CD4-positive, CD25-positive, alpha-beta regulatory T cell (primary cell): ENCODE measurements around the gene GAP43. TPM values are rescaled to one million over a fixed set of nuclear protein-coding genes. Genes with fewer than 3 reads are reported as not detected.
"Not testable (repeated sequence)": the region's sequence is repeated elsewhere in the genome, so short reads cannot be mapped to it uniquely, and the experiment has no call there.

ENCODE experiments used
- ATAC-seq, 2 donors: fragments of 150-1000 bp; cut with Tn5 transposase; one replicate each; pipeline ENCODE4 v1.10.0; 2021; ENCODE audit warnings: low read depth in 2 of 2, moderate number of reproducible peaks in 2 of 2, moderate library complexity in 1 of 2
- DNase-seq, 3 donors: peaks; one replicate each; pipeline versions ENCODE4 v3.0.0 to v3.0.0-alpha.2; 2012 to 2022; ENCODE audit warnings: mixed read lengths in 1 of 3
- H3K27ac ChIP-seq: one replicate; pipeline ENCODE4 v1.7.0; 2013; ENCODE audit warnings: mild to moderate bottlenecking, low read length; ENCODE audit not compliant: insufficient read depth, poor library complexity, severe bottlenecking
- H3K27me3 ChIP-seq: one replicate; pipeline ENCODE4 v1.7.0; 2013; ENCODE audit warnings: low read length; ENCODE audit not compliant: control insufficient read depth, insufficient read depth
- H3K36me3 ChIP-seq: one replicate; pipeline ENCODE4 v1.7.0; 2013; ENCODE audit warnings: mild to moderate bottlenecking, low read length, moderate library complexity; ENCODE audit not compliant: control insufficient read depth, insufficient read depth
- H3K4me1 ChIP-seq: 2 replicates; pipeline ENCODE4 v1.7.0; 2013; ENCODE audit warnings: mild to moderate bottlenecking, low read length; ENCODE audit not compliant: insufficient read depth, control insufficient read depth, poor library complexity, severe bottlenecking
- H3K4me3 ChIP-seq: one replicate; pipeline ENCODE4 v1.7.0; 2013; ENCODE audit warnings: low read depth, mild to moderate bottlenecking, low read length, moderate library complexity
- H3K9me3 ChIP-seq, 2 experiments: 1 replicate in 1 of 2; 2 replicates in 1 of 2; pipeline ENCODE4 v1.7.0; 2013; ENCODE audit warnings: low read length in 2 of 2, mild to moderate bottlenecking in 1 of 2, moderate library complexity in 1 of 2; ENCODE audit not compliant: control insufficient read depth in 2 of 2
- H3K27ac Mint-ChIP-seq, 3 donors: one replicate each; pipeline ENCODE4 v1.8.0; 2020 to 2022; ENCODE audit warnings: mild to moderate bottlenecking in 3 of 3, mixed read lengths in 3 of 3, moderate library complexity in 2 of 3
- H3K27me3 Mint-ChIP-seq: one replicate; pipeline ENCODE4 v1.8.0; 2022; ENCODE audit warnings: mild to moderate bottlenecking, mixed read lengths
- H3K36me3 Mint-ChIP-seq: one replicate; pipeline ENCODE4 v1.8.0; 2020; ENCODE audit warnings: mixed read lengths
- H3K4me1 Mint-ChIP-seq, 4 donors: one replicate each; pipeline ENCODE4 v1.8.0; 2020 to 2022; ENCODE audit warnings: mixed read lengths in 4 of 4, mild to moderate bottlenecking in 1 of 4
- H3K4me3 Mint-ChIP-seq, 4 donors: one replicate each; pipeline ENCODE4 v1.8.0; 2020 to 2022; ENCODE audit warnings: mild to moderate bottlenecking in 4 of 4, mixed read lengths in 4 of 4, moderate library complexity in 3 of 4
- H3K9me3 Mint-ChIP-seq, 7 donors: one replicate each; pipeline ENCODE4 v1.8.0; 2020 to 2022; ENCODE audit warnings: mixed read lengths in 7 of 7, mild to moderate bottlenecking in 3 of 7, moderate library complexity in 2 of 7
- polyA plus RNA-seq, 4 donors: library from polyadenylated mRNA; unstranded; fragments of 300-500 nt; fragmentation: Illumina TruSeq; gene quantifications; one replicate each; pipeline ENCODE4 v1.2.3, GENCODE V29; 2021
- total RNA-seq: library from RNA; stranded (reverse); gene quantifications from one replicate; pipeline ENCODE4 v1.2.3, GENCODE V29; 2022

The GAP43 gene
- total and polyA plus RNA-seq, 5 donors from 2014 or later, result not detected

DNA sequence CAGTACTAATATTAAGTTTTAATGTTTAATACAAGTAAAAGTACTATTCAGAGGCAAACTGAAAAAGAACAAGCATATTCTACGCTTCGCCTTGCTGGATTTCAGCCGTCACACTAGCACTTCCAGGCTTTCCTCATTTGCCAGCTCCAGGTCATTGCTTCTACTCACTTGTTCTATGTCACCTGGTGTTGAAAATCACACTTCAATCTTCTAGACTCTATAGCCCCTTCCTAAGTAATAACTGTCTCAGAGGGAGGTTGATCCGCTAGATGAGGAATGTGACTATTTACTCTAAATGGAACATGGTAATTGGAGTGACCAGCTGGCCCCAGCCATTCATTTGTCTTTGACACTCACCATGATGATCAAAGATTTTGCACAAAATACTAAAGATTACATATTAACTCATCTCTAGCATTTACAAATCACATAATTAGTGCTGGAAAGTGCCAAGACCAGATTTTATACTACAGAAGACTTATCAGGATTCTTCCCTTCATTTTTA is 92.0 kb downstream of the GAP43 start:
- Histone ChIP-seq H3K27me3 (peaks cover 8% of the 10 kb centered on the region), H3K4me1 (no peaks in the 10 kb centered on the region), H3K36me3 (no peaks in the 10 kb centered on the region), H3K4me3 (no peak overlapping the region), H3K27ac (no peak overlapping the region), H3K9me3 (no peaks in the 10 kb centered on the region)
- DNase-seq (no peak), ATAC-seq (no peak)
- H3K4me1 Mint-ChIP-seq, result no peaks in the 10 kb centered on the region
- H3K27me3 Mint-ChIP-seq, result peaks cover 34% of the 10 kb centered on the region
- H3K4me3 Mint-ChIP-seq, result no peak overlapping the region
- H3K27ac Mint-ChIP-seq, result no peak overlapping the region
- no peaks in the 10 kb centered on the region for H3K9me3 Mint-ChIP-seq
- no peaks in the 10 kb centered on the region for H3K36me3 Mint-ChIP-seq

- H3K9me3 Mint-ChIP-seq, result peaks cover 0 to 1% (median 0%) of the 10 kb centered on the region in 7 donors
- ATAC-seq (no peak), DNase-seq (no peak)
- Histone ChIP-seq H3K9me3 (no peaks in the 10 kb centered on the region), H3K4me3 (no peak overlapping the region), H3K36me3 (no peaks in the 10 kb centered on the region), H3K4me1 (no peaks in the 10 kb centered on the region), H3K27me3 (peaks cover 10% of the 10 kb centered on the region), H3K27ac (no peak overlapping the region)
- no peak overlapping the region for H3K4me3 Mint-ChIP-seq
- no peaks in the 10 kb centered on the region for H3K4me1 Mint-ChIP-seq
- no peaks in the 10 kb centered on the region for H3K36me3 Mint-ChIP-seq
- no peak overlapping the region for H3K27ac Mint-ChIP-seq
- H3K27me3 Mint-ChIP-seq, result peaks cover 20% of the 10 kb centered on the region
Observed at GRCh38 chr3:115720983-115721382, 97.7 kb downstream of the GAP43 start.

DNA sequence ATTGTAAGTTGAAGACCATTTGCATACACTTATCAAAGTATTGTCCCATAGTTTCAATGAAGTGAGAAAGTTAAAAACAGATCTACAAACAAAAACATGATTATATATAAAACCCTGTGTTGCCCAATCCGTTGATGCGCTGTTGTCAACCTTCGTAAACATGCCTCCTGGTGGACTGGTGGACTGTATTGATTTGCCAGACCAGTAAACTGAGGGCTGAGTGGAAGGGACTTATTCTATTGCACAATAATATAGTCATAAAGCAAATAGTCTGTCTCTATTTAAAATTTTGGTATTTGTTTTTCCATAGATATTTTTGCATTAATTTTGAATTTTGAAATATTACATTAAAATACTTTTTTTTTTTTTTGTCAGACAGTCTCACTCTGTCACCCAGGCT is 102.5 kb downstream of the GAP43 start:
- Mint-ChIP-seq H3K36me3 (no peaks in the 10 kb centered on the region), H3K4me1 (no peaks in the 10 kb centered on the region), H3K27ac (no peak overlapping the region), H3K9me3 (peaks cover 0 to 4% (median 0%) of the 10 kb centered on the region in 7 donors), H3K4me3 (no peak overlapping the region), H3K27me3 (no peaks in the 10 kb centered on the region)
- ATAC-seq, result no peak
- no peak overlapping the region for H3K4me3 ChIP-seq
- H3K4me1 ChIP-seq, result no peaks in the 10 kb centered on the region
- no peaks in the 10 kb centered on the region for H3K36me3 ChIP-seq
- no peaks in the 10 kb centered on the region for H3K9me3 ChIP-seq
- H3K27me3 ChIP-seq, result no peaks in the 10 kb centered on the region
- H3K27ac ChIP-seq, result no peak overlapping the region
- no peak for DNase-seq

DNA sequence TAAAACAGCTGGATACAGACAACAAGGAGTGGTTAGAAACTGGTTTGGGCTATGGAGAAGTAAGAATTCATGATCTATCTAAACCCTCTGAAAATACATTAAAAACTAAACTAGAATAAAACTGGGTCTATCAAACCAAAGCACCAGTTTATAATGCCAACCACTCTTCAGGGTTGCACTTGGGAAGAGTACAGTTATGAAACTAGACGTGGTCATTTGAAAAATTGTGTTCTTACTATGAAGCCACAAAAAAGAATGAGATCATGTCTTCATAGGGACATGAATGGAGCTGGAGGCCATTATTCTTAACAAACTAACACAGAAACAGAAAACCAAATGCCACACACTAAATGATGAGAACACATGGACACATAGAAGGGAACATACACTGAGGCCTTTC is 103.8 kb downstream of the GAP43 start:
- H3K27ac ChIP-seq, result no peak overlapping the region
- H3K36me3 ChIP-seq, result no peaks in the 10 kb centered on the region
- peaks cover 0 to 6% (median 0%) of the 10 kb centered on the region in 7 donors for H3K9me3 Mint-ChIP-seq
- H3K4me1 Mint-ChIP-seq, result no peaks in the 10 kb centered on the region
- H3K27me3 ChIP-seq, result no peaks in the 10 kb centered on the region
- DNase-seq (no peak), ATAC-seq (no peak)
- no peaks in the 10 kb centered on the region for H3K9me3 ChIP-seq
- no peaks in the 10 kb centered on the region for H3K27me3 Mint-ChIP-seq
- no peak overlapping the region for H3K27ac Mint-ChIP-seq
- H3K36me3 Mint-ChIP-seq, result no peaks in the 10 kb centered on the region
- no peak overlapping the region for H3K4me3 Mint-ChIP-seq
- H3K4me1 ChIP-seq, result no peaks in the 10 kb centered on the region
- H3K4me3 ChIP-seq, result no peak overlapping the region

- no peak overlapping the region for H3K4me3 ChIP-seq
- no peak overlapping the region for H3K4me3 Mint-ChIP-seq
- peaks cover 0 to 6% (median 0%) of the 10 kb centered on the region in 7 donors for H3K9me3 Mint-ChIP-seq
- no peaks in the 10 kb centered on the region for H3K9me3 ChIP-seq
- no peaks in the 10 kb centered on the region for H3K4me1 Mint-ChIP-seq
- no peaks in the 10 kb centered on the region for H3K36me3 ChIP-seq
- no peak overlapping the region for H3K27ac ChIP-seq
- H3K27me3 ChIP-seq, result no peaks in the 10 kb centered on the region
- DNase-seq, result no peak
- no peak for ATAC-seq
- no peaks in the 10 kb centered on the region for H3K4me1 ChIP-seq
- no peak overlapping the region for H3K27ac Mint-ChIP-seq
- no peaks in the 10 kb centered on the region for H3K36me3 Mint-ChIP-seq
- no peaks in the 10 kb centered on the region for H3K27me3 Mint-ChIP-seq
Observed at GRCh38 chr3:115728013-115728412, 104.7 kb downstream of the GAP43 start.

GRCh38 chr3:115736341-115736740 is 113.0 kb downstream of the GAP43 start:
- H3K27ac ChIP-seq, H3K36me3 ChIP-seq, H3K4me1 Mint-ChIP-seq, H3K36me3 Mint-ChIP-seq, H3K4me3 ChIP-seq, H3K27me3 Mint-ChIP-seq, H3K27ac Mint-ChIP-seq, H3K4me3 Mint-ChIP-seq, H3K4me1 ChIP-seq, H3K9me3 ChIP-seq, H3K27me3 ChIP-seq, ATAC-seq, DNase-seq: not testable (repeated sequence)
- H3K9me3 Mint-ChIP-seq, result peaks cover 0 to 18% (median 7%) of the 10 kb centered on the region in 7 donors

DNA sequence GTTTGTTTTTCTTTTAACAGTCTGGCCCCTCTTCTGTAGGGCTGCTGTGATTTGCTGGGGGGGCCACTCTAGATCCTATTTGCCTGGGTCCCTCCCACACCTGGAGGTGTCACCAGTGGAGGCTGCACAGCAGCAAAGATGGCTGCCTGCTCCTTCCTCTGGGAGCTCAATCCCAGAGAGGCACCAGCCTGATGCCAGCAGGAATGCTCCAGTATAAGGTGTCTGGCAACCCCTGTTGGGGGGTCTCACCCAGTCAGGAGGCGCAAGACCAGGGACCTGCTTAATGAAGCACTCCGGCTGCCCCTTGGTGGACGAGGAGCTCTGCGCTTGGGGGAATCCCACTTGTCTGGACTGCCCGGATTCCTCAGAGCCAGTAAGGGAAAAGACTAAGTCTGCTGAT is 118.3 kb downstream of the GAP43 start:
- H3K27ac Mint-ChIP-seq, result no peak overlapping the region
- H3K36me3 Mint-ChIP-seq, result no peaks in the 10 kb centered on the region
- Histone ChIP-seq H3K36me3 (no peaks in the 10 kb centered on the region), H3K27ac (no peak overlapping the region), H3K4me3 (no peak overlapping the region), H3K9me3 (peaks cover 0 to 4% of the 10 kb centered on the region in 2 experiments), H3K27me3 (no peaks in the 10 kb centered on the region), H3K4me1 (no peaks in the 10 kb centered on the region)
- DNase-seq (no peak), ATAC-seq (no peak)
- no peaks in the 10 kb centered on the region for H3K27me3 Mint-ChIP-seq
- H3K4me1 Mint-ChIP-seq, result no peaks in the 10 kb centered on the region
- H3K9me3 Mint-ChIP-seq, result peaks cover 0 to 19% (median 7%) of the 10 kb centered on the region in 7 donors
- no peak overlapping the region for H3K4me3 Mint-ChIP-seq

DNA sequence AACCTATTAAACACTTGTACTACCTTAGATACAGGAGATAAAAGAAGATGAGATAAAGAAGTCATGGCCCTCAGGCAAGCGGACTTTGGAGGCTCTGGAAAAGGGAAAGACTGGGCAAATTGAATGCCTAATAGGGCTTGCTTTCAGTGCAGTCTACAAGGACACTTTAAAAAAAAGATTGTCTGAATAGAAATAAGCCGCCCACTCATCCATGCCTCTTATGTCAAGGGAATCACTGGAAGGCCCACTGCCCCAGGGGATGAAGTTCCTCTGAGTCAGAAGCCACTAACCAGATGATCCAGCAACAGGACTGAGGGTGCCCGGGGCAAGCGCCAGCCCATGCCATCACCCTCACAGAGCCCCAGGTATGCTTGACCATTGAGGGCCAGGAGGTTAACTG is 121.2 kb downstream of the GAP43 start:
- not testable (repeated sequence) for H3K9me3 ChIP-seq, H3K36me3 Mint-ChIP-seq, H3K36me3 ChIP-seq, H3K27ac ChIP-seq, H3K4me3 ChIP-seq, H3K27ac Mint-ChIP-seq, H3K4me1 Mint-ChIP-seq, H3K4me1 ChIP-seq, DNase-seq, ATAC-seq, H3K27me3 ChIP-seq
- Mint-ChIP-seq H3K9me3 (peaks cover 0 to 11% (median 3%) of the 10 kb centered on the region in 7 donors), H3K4me3 (peak overlapping the region in 1 of 4 donors; percentile 67), H3K27me3 (peaks cover 11% of the 10 kb centered on the region)
